NAMALWA (cell line): ENCODE measurements around the gene ECT2L.

Experiments
- DNase-seq: peaks from one replicate; pipeline ENCODE4 v3.0.0-alpha.2; 2015; ENCODE audit warnings: low spot score

Gene ECT2L

GRCh38 chr6:138857775-138858174 is 61.9 kb downstream of the ECT2L start:
- no peak for DNase-seq

- no peak for DNase-seq
Measured at GRCh38 chr6:138862456-138862855, 66.6 kb downstream of the ECT2L start.

- no peak for DNase-seq
Measured at GRCh38 chr6:138863321-138863720, 67.4 kb downstream of the ECT2L start.

GRCh38 chr6:138864343-138864890 is 68.5 kb downstream of the ECT2L start:
- DNase-seq: no peak

GRCh38 chr6:138865480-138866109 is 69.7 kb downstream of the ECT2L start:
- DNase-seq: no peak

- no peak for DNase-seq
Measured at GRCh38 chr6:138868181-138868580, 72.3 kb downstream of the ECT2L start.

- DNase-seq: no peak
Measured at GRCh38 chr6:138869398-138869797, 73.5 kb downstream of the ECT2L start.

- no peak for DNase-seq
Measured at GRCh38 chr6:138873191-138873590, 77.3 kb downstream of the ECT2L start.

- no peak for DNase-seq
Measured at GRCh38 chr6:138882369-138883017, 86.6 kb downstream of the ECT2L start.

GRCh38 chr6:138885156-138885819 is 89.4 kb downstream of the ECT2L start:
- no peak for DNase-seq

- DNase-seq: no peak
Measured at GRCh38 chr6:138891255-138891986, 95.5 kb downstream of the ECT2L start.

- no peak for DNase-seq
Measured at GRCh38 chr6:138896104-138896756, 100.3 kb downstream of the ECT2L start.

GRCh38 chr6:138897031-138897430 is 101.1 kb downstream of the ECT2L start:
- no peak for DNase-seq

GRCh38 chr6:138907167-138907566 is 111.3 kb downstream of the ECT2L start:
- no peak for DNase-seq

GRCh38 chr6:138909511-138909910 is 113.6 kb downstream of the ECT2L start:
- DNase-seq: peak; percentile 35

GRCh38 chr6:138909975-138910374 is 114.1 kb downstream of the ECT2L start:
- DNase-seq: no peak

- DNase-seq: no peak
Measured at GRCh38 chr6:138912308-138912707, 116.4 kb downstream of the ECT2L start.

GRCh38 chr6:138914701-138915100 is 118.8 kb downstream of the ECT2L start:
- DNase-seq: no peak

- DNase-seq: no peak
Measured at GRCh38 chr6:138920906-138921305, 125.0 kb downstream of the ECT2L start.

GRCh38 chr6:138923561-138923960 is 127.7 kb downstream of the ECT2L start:
- DNase-seq: no peak

- no peak for DNase-seq
Measured at GRCh38 chr6:138925806-138926205, 129.9 kb downstream of the ECT2L start.

GRCh38 chr6:138926579-138926978 is 130.7 kb downstream of the ECT2L start:
- DNase-seq: no peak
